Osteoblast (primary cell): ENCODE measurements around the gene SLC35F4. TPM values are rescaled to one million over a fixed set of nuclear protein-coding genes. Genes with fewer than 3 reads are reported as not detected.

Experiments used
- DNase-seq: peaks from one replicate; pipeline ENCODE4 v3.0.0; 2011; ENCODE audit warnings: low spot score, mixed read lengths; ENCODE audit not compliant: insufficient read length; ENCODE audit errors: missing footprints
- H2AFZ ChIP-seq: 2 replicates; pipeline ENCODE4 v1.6.0; 2011; ENCODE audit warnings: mild to moderate bottlenecking, low read length
- H3K27ac ChIP-seq: 2 replicates; pipeline ENCODE4 v1.5.1; 2011; ENCODE audit warnings: mild to moderate bottlenecking, low read depth, low read length, moderate library complexity
- H3K27me3 ChIP-seq: 2 replicates; pipeline ENCODE4 v1.6.0; 2012; ENCODE audit warnings: mild to moderate bottlenecking, control low read depth, inconsistent platforms, low read length, moderate library complexity; ENCODE audit not compliant: insufficient read depth
- H3K36me3 ChIP-seq: 2 replicates; pipeline ENCODE4 v1.5.1; 2011; ENCODE audit warnings: mild to moderate bottlenecking, low read length, control low read depth, moderate library complexity; ENCODE audit not compliant: insufficient read depth
- H3K4me1 ChIP-seq: 2 replicates; pipeline ENCODE4 v1.5.1; 2011; ENCODE audit warnings: mild to moderate bottlenecking, low read length, control low read depth, moderate library complexity; ENCODE audit not compliant: insufficient read depth
- H3K4me2 ChIP-seq: 2 replicates; pipeline ENCODE4 v1.6.0; 2011; ENCODE audit warnings: mild to moderate bottlenecking, low read length; ENCODE audit not compliant: insufficient read depth
- H3K4me3 ChIP-seq: fragments of 200-600 bp; sonication (generic); 3 replicates; pipeline ENCODE4 v1.5.1; 2012; ENCODE audit warnings: mild to moderate bottlenecking, low read length, inconsistent platforms; ENCODE audit not compliant: insufficient read depth
- H3K79me2 ChIP-seq: 2 replicates; pipeline ENCODE4 v1.6.0; 2012; ENCODE audit warnings: mild to moderate bottlenecking, low read length, control low read depth, inconsistent platforms; ENCODE audit not compliant: insufficient read depth
- H3K9me3 ChIP-seq: 2 replicates; pipeline ENCODE4 v1.5.1; 2011; ENCODE audit warnings: low read depth, low read length, control low read depth
- H4K20me1 ChIP-seq: 2 replicates; pipeline ENCODE4 v1.6.0; 2012; ENCODE audit warnings: mild to moderate bottlenecking, low read length, control low read depth; ENCODE audit not compliant: insufficient read depth
- CTCF ChIP-seq: IDR thresholded peaks from 2 replicates; pipeline ENCODE4 v1.5.1; 2011; ENCODE audit warnings: mild to moderate bottlenecking, low read depth, low read length, moderate library complexity; ENCODE audit errors: extremely low read depth
- total RNA-seq: library from RNA; depleted of rRNA; stranded (reverse); fragments of >200 nt; gene quantifications from 2 replicates; pipeline ENCODE4 v1.2.3, GENCODE V29; 2012

Gene SLC35F4
- total RNA-seq, 1 donor = not detected

- H3K36me3 ChIP-seq = no peaks in the 10 kb centered on the region
Observed at GRCh38 chr14:57574617-57575288, 291.1 kb downstream of the SLC35F4 start.

GRCh38 chr14:57573173-57573572, 292.7 kb downstream of the SLC35F4 start:
- H2AFZ ChIP-seq = no peak overlapping the region
- no peaks in the 10 kb centered on the region for H4K20me1 ChIP-seq
- H3K36me3 ChIP-seq = no peaks in the 10 kb centered on the region
- no peak for TF ChIP-seq CTCF
- no peak overlapping the region for H3K4me2 ChIP-seq
- no peak overlapping the region for H3K4me3 ChIP-seq
- no peaks in the 10 kb centered on the region for H3K27me3 ChIP-seq
- no peak for DNase-seq
- no peaks in the 10 kb centered on the region for H3K4me1 ChIP-seq
- no peaks in the 10 kb centered on the region for H3K9me3 ChIP-seq
- H3K27ac ChIP-seq = no peak overlapping the region
- H3K79me2 ChIP-seq = no peaks in the 10 kb centered on the region

More at GRCh38 chr14:57574617-57575288, 291.1 kb downstream of the SLC35F4 start:
- H4K20me1 ChIP-seq = no peaks in the 10 kb centered on the region
- no peak overlapping the region for H3K4me2 ChIP-seq
- no peaks in the 10 kb centered on the region for H3K4me1 ChIP-seq
- no peak overlapping the region for H2AFZ ChIP-seq
- DNase-seq = no peak
- no peak overlapping the region for H3K27ac ChIP-seq
- no peaks in the 10 kb centered on the region for H3K9me3 ChIP-seq
- no peak for TF ChIP-seq CTCF
- no peaks in the 10 kb centered on the region for H3K79me2 ChIP-seq
- no peaks in the 10 kb centered on the region for H3K27me3 ChIP-seq
- no peak overlapping the region for H3K4me3 ChIP-seq

GRCh38 chr14:57568554-57568953, 297.3 kb downstream of the SLC35F4 start:
- H4K20me1 ChIP-seq = no peaks in the 10 kb centered on the region
- H3K4me3 ChIP-seq = no peak overlapping the region
- H3K36me3 ChIP-seq = no peaks in the 10 kb centered on the region
- H3K27me3 ChIP-seq = no peaks in the 10 kb centered on the region
- no peaks in the 10 kb centered on the region for H3K4me1 ChIP-seq
- TF ChIP-seq CTCF = no peak
- H2AFZ ChIP-seq = no peak overlapping the region
- H3K79me2 ChIP-seq = no peaks in the 10 kb centered on the region
- H3K27ac ChIP-seq = no peak overlapping the region
- no peak for DNase-seq
- no peaks in the 10 kb centered on the region for H3K9me3 ChIP-seq
- no peak overlapping the region for H3K4me2 ChIP-seq

- Histone ChIP-seq H3K36me3 (no peaks in the 10 kb centered on the region), H3K4me1 (no peaks in the 10 kb centered on the region), H3K9me3 (no peaks in the 10 kb centered on the region), H4K20me1 (no peaks in the 10 kb centered on the region), H2AFZ (no peak overlapping the region), H3K27ac (no peak overlapping the region), H3K4me3 (no peak overlapping the region), H3K27me3 (no peaks in the 10 kb centered on the region), H3K79me2 (no peaks in the 10 kb centered on the region), H3K4me2 (no peak overlapping the region)
- no peak for DNase-seq
- no peak for TF ChIP-seq CTCF
Observed at GRCh38 chr14:57567220-57567619, 298.7 kb downstream of the SLC35F4 start.
